HG02642 (cell line): ENCODE measurements around the gene HOMER3.
"Not testable (repeated sequence)": the region's sequence is repeated elsewhere in the genome, so short reads cannot be mapped to it uniquely, and the experiment has no call there.

Experiments
- ATAC-seq: cut with Tn5 transposase; IDR thresholded peaks from one replicate; pipeline ENCODE4 v1.9.1; 2021; ENCODE audit warnings: mild to moderate bottlenecking; ENCODE audit not compliant: unreplicated experiment, poor library complexity

The HOMER3 gene

DNA sequence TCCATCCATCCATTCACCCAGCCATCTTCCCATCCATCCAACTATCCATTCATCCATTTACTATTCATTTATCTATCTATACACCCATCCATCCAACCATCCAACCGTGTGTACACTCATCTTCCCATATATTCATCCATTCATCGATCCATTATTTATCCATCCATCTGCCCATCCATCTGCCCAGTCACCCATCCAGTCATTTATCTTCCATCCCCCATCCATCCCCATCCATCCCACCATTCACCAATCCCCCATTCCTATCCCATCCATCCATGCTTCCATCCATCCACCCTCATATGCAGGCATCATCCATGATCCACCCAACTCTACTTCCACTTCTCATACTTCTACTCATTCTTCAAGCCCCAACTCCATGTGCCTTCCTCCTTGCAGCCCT lies 14.0 kb upstream of the HOMER3 start:
- ATAC-seq: no peak

DNA sequence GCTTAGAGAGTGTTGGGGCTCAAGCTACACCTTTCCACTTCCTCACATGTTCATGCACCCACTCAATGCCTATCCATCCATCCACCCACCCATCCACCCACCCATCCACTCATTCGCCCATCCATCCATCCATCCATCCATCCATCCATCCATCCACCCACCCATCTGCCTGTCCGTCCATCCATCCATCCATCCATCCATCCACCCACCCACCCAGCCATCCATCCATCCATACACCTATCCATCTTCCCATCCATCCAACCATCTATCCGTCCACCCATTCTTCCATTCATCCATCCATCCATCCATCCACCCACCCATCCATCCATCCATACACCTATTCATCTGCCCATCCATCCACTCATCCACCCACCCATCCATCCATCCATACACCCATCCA lies 13.1 kb upstream of the HOMER3 start:
- no peak for ATAC-seq

DNA sequence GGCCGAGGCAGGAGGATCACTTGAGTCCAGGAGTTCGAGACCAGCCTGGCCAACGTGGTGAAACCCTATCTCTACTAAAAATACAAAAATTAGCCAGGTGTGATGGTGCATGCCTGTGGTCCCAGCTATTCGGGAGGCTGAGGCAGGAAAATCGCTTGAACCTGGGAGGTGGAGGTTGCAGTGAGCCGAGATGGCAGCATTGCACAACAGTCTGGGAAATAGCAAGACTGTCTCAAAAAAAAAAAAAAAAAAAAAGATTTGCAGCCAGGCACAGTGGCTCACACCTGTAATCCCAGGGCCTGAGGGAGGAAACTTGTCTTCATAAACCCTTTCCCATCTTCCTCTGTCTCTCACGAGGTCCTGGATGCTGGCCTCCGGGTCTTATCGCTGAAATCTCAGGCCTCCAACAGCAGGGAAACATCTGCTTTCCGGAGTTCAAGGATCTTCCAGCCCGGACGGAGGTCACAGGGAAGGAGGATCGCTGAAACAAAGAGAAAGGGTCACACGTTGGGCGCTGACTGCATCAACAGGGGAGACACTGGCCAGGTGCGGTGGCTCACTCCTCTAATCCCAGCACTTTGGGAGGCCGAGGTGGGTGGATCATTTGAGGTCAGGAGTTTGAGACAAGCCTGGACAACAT lies 11.5 kb upstream of the HOMER3 start:
- not testable (repeated sequence) for ATAC-seq

DNA sequence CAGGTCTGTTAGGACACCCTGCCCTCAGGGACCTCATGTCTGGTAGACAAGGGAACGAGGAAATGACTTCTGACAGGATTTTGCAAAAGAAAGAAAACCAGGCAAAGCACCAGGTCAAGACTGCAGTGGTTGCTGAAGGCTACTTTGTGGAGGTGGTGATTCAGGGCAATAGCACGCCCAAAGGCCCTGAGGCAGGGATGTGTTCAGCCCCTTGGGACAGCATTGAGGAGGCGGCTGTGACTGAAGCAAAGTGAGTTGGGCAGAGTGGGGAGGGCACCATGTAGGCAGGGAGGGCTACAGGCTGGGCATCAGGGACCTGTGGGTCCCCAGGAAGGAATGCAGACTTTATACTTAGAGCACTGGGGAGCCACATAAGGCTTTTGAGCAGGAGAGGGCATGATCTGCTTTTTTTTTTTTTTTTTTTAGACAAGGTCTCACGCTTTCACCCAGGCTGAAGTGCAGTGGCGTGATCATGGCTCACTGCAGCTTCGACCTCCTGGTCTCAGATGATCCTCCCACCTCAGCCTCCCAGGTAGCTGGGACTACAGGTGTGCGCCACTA lies 10.8 kb upstream of the HOMER3 start:
- ATAC-seq: no peak

DNA sequence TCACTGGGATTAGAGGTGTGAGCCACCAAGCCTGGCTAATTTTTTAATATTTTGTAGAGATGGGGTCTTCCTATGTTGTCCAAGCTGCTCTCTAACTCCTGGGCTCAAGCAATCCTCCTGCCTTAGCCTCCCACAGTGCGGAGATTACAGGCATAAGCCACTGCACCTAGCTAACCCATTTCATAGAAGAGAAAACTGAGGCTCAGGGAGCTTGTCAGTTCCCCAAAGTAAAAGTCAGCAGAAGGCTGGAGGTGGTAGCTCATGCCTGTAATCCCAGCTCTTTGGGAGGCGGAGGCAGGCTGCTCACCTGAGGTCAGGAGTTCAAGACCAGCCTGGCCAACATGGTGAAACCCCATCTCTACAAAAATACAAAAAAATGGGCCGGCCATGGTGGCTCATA lies 8.8 kb upstream of the HOMER3 start:
- ATAC-seq: no peak

DNA sequence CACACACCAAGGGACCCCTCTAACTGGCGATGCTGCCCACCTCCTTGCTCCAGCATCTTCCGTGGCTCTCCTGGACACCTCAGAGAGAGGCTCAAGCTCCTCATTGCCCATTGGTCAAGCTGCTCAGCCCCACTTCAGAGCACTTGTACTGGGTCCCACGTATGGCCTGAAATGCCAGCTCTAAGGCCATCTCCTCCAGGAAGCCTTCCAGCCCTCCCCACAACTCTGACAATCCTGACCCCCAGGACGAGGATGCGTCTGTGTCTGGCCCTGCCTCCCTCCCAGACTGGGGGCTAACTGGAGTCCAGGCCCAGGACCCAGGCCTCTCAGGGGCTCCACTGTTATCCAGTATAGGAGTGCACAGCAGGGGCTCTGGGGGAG lies 7.9 kb upstream of the HOMER3 start:
- no peak for ATAC-seq

DNA sequence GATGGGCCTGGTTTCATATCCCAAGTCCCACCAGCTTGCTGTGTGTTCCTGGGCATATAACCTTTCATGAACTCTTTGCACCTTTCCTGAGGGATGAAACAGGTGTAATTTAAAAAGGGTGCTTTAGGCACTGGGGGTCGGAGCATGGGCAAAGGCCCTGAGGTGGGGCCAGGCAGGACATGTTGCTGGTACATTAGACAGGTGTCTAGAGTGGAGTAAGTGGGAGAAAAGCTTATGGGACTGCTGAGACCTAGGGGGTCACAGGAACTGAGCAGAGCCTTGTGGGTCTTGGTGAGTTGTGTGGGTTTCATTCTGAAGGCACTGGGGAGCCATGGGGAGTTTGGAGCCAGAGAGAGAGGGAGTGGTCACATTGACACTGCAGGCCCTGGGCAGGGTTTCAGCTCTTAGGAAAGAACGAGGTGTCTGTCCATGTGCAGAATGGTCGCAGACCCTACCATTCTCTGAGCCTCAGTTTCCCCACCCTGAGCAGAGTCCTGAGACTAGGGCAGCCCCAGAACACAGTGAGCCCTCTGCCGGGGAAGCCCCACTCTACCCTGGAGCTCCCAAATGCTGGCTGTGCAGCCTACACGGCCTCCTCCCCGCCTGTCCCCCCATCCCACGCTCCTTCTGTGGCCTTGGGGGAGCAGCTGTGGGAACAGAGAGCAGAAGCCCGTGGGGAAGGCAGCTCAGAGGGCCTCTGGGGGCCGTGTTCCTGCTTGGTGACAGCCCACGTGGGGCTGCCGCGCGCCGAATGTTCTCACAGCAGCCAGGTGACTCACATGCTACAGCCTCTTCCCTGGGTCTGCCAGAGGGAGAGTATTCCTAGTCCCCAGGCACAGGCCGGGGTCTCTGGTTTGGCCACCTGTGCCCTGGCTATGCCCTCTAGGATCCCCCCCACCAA lies 7.3 kb upstream of the HOMER3 start:
- ATAC-seq: no peak

DNA sequence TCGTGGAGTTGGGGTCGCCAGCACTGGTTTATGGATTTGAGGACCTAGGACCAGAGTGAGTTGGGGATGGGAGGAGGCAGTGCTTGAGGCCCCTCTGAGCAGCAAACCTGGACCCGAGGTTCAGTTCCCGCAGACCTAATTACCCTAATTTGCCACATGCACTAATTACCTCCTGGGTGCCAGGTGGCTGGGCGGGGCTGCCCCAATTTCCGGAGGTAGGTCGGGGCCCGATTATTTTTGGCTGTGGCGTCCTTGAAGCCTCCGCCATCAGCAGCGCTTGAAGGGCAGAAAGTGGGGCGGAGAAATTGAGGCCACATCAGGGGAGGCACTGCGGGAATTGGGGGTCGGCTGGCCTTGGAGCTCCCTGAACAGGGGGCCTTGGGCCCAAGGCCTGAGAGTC lies 5.9 kb upstream of the HOMER3 start:
- ATAC-seq: no peak

DNA sequence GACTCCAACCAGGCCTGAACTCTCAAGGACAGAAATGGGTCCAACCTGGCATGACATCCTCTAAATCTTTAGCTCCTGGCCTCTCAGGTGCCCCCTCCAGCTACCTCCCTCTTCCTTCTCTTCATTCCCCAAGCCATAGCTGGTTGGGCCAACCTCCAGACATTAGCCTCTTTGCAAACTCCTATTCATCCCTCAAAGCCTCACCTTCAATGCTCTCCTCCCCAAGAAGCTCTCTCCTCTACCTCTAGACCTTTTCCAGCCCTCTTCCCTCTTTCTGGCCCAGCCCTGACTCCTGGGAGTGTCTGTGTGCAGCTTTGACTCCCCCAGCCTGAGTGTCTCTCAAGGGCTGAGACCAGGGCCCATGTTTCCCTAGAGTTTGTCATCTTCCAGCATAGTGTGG lies 5.3 kb upstream of the HOMER3 start:
- ATAC-seq: no peak

DNA sequence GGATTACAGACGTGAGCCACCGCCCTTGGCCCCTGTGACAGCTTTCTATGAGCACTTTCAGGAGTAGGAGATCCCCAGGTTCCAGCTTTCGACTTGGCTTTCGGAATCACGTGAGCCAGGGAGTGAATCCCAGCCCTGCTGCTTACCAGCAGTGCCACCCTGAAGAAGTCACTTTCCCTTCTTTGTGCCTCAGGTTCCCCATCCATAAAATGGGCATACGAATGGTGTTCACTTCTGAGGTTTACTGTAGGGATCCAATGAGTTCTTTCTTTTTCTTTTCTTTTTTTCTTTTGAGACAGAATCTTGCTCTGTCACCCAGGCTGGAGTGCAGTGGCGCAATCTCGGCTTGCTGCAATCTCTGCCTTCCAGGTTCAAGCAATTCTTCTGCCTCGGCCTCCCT lies 4.3 kb upstream of the HOMER3 start:
- no peak for ATAC-seq

DNA sequence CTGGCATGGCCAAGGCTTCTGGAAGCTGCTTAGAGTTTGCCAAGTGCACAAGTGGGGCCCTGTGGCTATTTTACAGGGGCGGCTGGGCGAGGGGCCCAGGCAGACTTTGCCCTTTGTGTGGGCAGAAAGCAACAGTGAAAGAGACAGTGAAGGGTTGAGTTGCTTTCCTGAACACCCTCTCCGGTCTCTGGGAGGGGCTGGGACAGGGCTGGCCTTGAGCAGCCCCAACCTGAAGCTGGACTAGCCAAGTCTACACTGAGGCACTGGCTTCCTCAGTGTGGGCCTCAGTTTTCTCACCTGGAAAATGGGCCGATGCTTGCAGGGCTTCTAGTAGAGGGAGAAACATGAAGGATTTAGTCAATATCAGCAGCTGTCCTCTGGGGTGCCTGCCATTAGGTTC lies 2.4 kb upstream of the HOMER3 start:
- ATAC-seq: no peak

DNA sequence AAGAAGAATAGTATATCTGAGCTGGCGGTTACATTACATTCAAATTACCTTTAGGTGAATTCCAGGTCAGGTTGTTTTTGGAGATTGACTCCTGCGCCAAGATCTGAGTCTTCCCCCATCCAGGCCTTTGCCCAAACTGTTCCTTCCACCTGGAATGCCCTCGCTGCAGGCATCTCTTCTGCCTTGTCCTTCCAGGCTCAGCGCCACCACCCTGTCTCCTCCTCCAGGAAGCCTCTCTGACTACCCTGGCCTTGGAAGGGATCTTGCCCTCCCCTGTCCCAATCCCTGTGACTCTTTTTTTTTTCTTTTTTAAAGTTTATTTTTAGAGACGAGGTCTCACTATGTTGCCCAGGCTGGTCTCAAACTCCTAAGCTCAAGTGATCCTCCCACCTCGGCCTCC lies 1.7 kb upstream of the HOMER3 start:
- no peak for ATAC-seq

DNA sequence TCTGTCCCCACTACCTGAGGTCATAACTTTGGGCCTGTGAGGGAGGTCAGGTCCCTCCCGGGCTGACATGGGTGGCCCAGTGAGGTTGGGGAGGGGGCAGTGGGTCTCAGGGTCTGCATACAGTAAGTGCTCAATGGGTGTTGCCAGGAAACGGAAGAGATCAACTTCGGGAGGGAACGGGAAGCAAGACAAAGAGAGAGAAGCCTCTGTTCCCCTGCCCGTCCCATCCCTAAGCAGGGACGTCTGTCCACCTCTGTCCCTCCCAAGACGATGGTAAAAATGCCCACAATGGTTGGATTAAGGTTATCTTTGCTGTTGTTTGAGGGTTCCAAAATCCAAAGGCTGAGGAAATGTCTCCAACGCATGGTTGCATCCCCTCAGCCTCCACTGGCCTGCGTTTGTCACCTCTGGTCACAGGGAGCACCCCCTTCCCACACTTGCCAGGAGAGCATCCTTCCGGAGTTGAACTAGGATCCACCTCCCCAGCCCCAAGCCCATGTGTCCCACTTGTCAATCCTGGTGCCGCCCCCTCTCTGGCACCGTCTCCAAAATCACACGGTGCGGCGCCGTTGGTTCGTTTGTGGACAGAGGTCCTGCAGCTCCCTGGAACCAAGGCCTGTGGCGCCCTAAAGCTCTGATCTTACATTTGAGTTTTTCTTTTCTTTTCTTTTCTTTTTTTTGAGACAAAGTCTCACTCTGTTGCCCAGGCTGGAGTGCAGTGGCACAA lies 774 bp upstream of the HOMER3 start:
- ATAC-seq: no peak

DNA sequence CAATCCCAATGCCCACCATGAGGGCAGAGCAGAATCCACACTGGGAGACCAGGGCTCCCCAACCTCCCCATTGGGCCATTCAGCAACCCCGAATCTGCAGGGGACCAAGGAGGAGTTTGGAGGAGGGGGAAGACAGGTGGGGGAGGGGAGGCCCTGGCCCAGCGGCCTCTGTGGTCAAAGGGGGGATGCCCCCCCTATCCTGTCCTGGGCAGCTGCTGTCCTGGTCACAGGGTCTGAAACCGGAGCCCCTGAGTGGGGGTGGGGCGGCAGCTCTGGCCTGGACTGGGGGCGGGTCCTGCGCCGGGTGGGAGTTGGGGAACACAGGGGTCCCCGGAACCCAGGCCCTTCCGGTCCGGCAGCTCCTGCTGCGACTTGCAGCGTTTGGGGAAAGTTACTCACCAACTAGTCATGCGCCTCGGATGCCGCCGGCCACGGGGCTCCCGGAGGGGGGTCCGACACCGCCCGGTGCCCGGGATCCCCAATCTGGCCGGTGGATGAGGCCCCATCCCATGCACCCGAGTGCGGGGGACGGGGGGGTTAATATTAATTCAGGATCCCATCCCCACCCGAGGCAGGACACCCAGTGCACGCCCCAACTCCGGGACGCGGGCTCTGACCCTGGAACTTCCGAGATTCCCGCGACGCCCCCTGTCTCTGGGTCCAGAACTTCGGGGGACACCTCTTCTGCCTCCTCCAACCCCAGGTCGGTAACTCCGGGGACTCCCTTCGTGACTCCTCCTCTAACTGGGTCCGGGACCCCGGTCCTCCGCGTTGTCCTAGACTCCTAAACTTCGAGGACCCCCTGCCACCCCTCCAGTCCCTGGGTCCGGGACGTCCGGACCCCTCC lies 872 bp downstream of the HOMER3 start:
- no peak for ATAC-seq

DNA sequence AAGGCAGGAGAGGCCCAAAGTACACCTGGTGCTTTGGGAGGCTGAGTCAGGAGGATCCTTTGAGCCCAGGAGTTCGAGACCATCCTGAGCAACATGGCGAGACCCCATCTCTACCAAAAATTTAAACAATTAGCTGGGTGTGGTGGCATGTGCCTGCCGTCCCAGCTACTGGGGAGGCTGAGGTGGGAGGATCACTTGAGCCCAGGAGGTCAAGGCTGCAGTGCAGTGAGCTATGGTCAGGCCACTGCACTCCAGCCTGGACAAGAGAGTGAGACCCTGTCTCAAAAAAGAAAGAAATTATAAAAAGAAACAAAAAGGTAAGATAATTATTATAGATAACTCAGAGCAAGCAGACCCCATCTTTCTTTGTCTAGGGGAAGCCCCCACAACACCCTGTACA lies 1.9 kb downstream of the HOMER3 start:
- no peak for ATAC-seq

DNA sequence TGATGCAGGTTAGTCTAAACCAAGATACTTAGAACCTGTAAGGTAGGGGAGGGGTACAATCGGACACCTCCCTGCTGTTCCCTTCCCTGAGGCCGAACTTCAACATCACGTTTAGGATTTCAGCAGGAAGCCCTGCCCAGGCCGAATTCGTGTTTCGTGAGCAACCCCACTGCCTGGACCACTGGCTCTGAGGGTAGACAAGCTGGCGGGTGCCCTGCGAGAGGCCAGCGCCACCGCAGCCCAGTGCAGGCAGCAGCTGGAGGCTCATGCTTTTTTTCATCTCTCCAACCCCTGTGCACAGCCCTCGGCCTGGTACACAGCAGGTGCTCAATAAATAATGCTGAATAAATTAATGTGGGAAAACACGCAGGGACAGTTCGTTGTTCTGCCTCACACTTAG lies 7.7 kb downstream of the HOMER3 start:
- no peak for ATAC-seq

DNA sequence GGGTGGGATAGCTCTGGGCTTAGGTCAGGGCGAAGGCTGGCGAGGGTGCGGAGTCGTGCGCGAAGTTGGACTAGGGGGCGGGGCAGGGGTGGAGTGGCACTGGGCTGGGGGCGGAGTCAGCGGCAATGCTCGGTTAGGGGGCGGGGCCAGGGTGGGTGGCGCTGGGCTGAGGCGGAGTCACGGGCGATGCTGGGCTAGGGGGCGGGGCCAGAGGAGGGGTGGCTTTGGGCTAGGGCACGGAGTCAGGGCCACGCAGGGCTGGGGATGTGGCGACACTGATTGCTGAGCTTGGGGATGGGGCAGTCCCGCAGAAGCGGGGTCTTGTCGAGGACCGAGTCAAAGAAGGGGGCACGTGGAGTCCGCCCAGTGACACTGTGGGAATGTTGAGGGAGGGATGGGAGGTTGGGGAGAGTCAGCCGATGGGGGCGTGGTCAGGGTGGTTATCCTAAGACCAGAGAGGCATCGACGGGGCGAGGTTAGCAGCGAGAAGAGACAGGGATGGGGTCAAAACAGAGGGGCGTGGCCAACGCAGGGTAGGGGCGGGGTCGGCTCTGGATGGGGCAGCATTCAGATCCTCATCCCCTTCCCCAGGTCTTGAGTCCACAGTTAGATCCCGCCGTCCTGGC lies 8.7 kb downstream of the HOMER3 start:
- no peak for ATAC-seq

DNA sequence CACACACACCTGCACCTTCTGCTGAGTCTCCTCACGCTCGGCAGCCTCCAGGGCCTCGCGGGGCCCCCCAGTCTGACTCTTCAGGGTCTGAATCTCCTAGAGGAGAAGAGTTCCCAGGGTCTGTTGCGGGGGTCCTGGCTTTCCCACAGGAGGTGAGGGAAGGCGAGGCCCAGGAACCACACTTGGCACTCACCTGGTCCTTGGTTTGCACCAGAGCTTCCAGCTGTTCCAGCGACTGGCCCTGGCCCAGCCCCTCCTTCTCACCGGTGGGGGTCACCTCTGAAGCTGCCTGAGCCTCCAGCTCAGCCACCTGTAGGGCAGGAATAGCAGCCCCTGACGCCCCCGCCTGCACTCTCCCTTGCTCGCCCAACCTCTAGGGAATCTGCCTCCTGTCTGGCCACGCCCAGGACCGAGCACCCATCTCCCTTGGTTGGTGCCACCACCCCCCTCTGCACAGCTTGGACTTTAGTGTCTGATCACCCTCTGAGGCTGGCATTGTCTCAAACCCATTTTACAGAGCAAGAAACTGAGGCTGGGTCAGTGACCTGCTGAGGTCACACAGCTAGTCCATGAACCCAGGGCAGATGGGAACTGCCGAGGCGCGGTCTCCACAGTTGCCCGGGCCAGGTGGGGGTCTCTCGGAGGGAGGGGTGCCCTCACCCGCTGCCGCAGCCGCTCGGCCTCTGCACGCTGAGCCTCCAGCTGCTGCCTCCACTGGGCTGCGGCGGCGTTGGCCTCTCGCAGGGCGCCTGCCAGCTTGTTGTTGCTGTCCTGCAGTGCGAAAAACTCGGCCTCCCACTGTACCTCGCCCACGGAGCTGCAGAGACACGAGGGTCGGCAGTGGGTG lies 9.5 kb downstream of the HOMER3 start:
- no peak for ATAC-seq

DNA sequence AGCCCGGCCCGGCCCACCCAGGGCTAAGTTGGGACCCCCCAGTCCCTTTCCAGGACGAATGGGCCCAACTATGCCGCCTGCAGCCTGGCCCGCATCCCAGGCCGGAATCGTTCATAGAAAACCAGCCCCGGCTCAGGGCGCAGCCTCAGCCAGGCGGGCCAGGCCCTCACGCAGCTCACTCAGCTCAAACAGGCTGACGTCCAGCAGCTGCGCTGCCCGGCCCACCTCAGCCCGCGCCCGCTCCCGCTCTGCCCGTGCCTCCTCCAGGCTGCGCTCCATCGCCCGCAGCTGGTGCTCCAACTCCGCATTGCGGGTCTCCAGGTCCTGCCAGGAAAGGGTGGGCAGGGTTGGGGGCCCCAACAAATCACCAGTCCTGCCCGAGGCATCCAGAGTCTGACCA lies 11.7 kb downstream of the HOMER3 start:
- no peak for ATAC-seq
